Activated naive CD8-positive, alpha-beta T cell treated with anti-CD3 and anti-CD28 coated beads, Interleukin-2, amount 10 ng/mL, durations not matched to agents 7 days and 5 days (primary cell): ENCODE results near the gene CD59. TPM values are rescaled to one million over a fixed set of nuclear protein-coding genes. Genes with fewer than 3 reads are reported as not detected.
"Not testable (repeated sequence)": the region's sequence is repeated elsewhere in the genome, so short reads cannot be mapped to it uniquely, and the experiment has no call there.

Source experiments
- ATAC-seq: fragments of 150-1000 bp; cut with Tn5 transposase; one replicate; pipeline ENCODE4 v1.10.0; 2021; ENCODE audit warnings: low read depth, moderate library complexity
- POLR2A ChIA-PET: fragments of 350-600 bp; sonication (Branson Sonifier 250); formaldehyde crosslinking; loops from one replicate; lab custom pipeline; 2021; ENCODE audit warnings: antibody characterized with exemption; lab: Charles Lee
- DNase-seq: peaks from one replicate; pipeline ENCODE4 v3.0.0; 2021
- H3K27ac Mint-ChIP-seq: one replicate; pipeline ENCODE4 v1.8.0; 2022; ENCODE audit warnings: mild to moderate bottlenecking, mixed read lengths
- H3K27me3 Mint-ChIP-seq: one replicate; pipeline ENCODE4 v1.8.0; 2022; ENCODE audit warnings: mild to moderate bottlenecking, moderate library complexity, mixed read lengths
- H3K36me3 Mint-ChIP-seq: one replicate; pipeline ENCODE4 v1.8.0; 2021; ENCODE audit warnings: mild to moderate bottlenecking, mixed read lengths
- H3K4me1 Mint-ChIP-seq: one replicate; pipeline ENCODE4 v1.8.0; 2021; ENCODE audit warnings: mixed read lengths
- H3K4me3 Mint-ChIP-seq: one replicate; pipeline ENCODE4 v1.8.0; 2022; ENCODE audit warnings: mild to moderate bottlenecking, moderate library complexity, mixed read lengths
- H3K9me3 Mint-ChIP-seq: one replicate; pipeline ENCODE4 v1.8.0; 2021; ENCODE audit warnings: mixed read lengths
- total RNA-seq, 2 experiments: library from RNA; stranded (reverse); gene quantifications; one replicate each; pipeline ENCODE4 v1.2.3, GENCODE V29; 2021

The CD59 gene
- total RNA-seq, 2 experiments from 2014 or later = 57.0 to 59.3 TPM

DNA sequence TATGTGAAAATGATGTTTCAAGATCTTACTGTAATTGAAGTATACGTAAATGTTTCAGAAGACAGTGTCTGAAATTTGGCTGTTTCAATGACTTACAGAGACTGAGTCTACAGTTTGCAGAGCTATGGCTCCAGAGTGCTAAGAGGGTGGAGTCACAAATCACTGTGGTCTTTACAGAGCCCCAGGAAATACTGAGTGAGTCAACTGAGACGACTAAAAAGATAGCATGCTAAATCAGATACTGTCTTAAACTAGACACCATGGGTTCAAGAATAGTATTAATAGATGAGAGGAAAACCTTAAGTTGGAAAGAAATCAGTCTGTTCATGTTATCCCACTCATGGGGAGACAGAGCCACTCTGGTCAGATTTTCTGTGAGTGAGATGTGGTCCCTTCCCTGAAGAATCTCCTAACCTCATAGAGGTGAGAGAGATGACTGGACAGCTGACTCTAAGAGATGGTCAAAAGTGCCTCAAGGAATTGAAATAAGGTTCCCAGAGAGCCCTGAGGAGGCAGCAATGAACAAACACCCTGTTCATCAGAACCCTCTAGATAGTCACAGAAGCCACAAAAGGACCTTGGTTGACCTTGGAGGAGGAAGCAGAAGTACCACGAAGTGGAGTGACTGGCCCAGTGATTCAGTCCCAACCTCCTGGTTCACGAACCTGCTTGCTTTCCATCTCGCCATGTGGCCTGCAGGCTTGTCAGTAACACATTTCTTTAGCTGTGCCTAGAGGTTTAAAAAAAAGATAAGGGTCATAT is 65.8 kb downstream of the CD59 start:
- POLR2A ChIA-PET = no interaction called here
- H3K4me3 Mint-ChIP-seq = no peak overlapping the region
- H3K27ac Mint-ChIP-seq = no peak overlapping the region
- no peaks in the 10 kb centered on the region for H3K9me3 Mint-ChIP-seq
- H3K36me3 Mint-ChIP-seq = no peaks in the 10 kb centered on the region
- peaks cover 3% of the 10 kb centered on the region for H3K4me1 Mint-ChIP-seq
- ATAC-seq (no peak), DNase-seq (no peak)
- peaks cover 8% of the 10 kb centered on the region for H3K27me3 Mint-ChIP-seq

- peaks cover 8% of the 10 kb centered on the region for H3K27me3 Mint-ChIP-seq
Observed at GRCh38 chr11:33669598-33670249, 66.5 kb downstream of the CD59 start.

DNA sequence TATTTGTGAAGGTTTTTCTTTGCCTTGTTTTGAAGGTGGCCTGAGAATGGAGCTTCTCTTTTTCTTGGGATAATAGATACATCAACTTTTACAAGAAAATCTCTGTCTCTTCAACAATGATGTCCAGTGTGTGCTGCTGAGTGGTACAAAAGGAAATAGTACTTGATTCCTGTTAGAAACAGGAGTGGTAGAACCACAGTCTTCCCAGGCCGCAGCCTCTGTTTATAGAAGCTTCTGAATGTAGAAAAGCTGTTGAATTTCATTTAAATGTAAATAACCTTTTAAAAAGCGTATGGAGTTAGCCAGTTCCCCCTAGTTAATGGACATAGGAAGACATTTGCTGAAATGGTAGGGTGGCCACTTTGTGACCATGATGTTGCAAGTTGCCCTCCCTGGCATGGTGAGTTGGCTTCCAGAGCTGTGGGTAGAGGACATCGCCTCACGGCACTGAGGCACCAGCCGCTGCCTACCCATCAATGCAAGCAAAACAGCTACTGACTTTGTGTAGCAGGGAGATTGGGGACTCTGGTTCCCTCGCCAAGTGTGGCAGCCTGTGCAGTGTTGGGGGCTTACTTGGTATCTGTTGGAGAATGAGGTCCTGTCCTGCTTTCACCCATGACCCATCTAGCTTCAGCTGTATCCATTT is 67.1 kb downstream of the CD59 start:
- POLR2A ChIA-PET = no interaction called here
- Mint-ChIP-seq H3K36me3 (no peaks in the 10 kb centered on the region), H3K27me3 (peaks cover 8% of the 10 kb centered on the region), H3K4me3 (no peak overlapping the region), H3K9me3 (no peaks in the 10 kb centered on the region), H3K4me1 (peaks cover 3% of the 10 kb centered on the region), H3K27ac (no peak overlapping the region)
- DNase-seq (no peak), ATAC-seq (no peak)

More at GRCh38 chr11:33669598-33670249, 66.5 kb downstream of the CD59 start:
- DNase-seq (no peak), ATAC-seq (no peak)
- Mint-ChIP-seq H3K36me3 (no peaks in the 10 kb centered on the region), H3K4me1 (peaks cover 3% of the 10 kb centered on the region), H3K27ac (no peak overlapping the region), H3K4me3 (no peak overlapping the region), H3K9me3 (no peaks in the 10 kb centered on the region)
- POLR2A ChIA-PET = no interaction called here

DNA sequence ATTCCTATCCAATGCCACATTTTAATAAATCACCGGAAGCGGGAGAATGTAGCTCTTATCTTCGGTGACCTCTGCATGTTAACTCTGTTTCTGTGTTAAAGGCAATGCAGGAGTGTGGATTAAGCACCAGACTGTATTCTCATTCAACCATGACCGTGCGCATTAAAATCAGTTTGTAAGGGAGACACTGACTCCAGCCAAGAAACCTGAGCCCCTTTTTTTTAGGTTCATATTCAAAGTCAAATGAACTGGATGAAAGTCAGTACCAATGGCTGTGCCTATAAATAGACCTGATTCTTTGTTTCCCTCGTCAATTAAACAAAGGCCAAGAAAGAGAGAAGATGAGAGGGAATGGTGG is 67.8 kb downstream of the CD59 start:
- H3K9me3 Mint-ChIP-seq = no peaks in the 10 kb centered on the region
- ATAC-seq (no peak), DNase-seq (no peak)
- H3K27ac Mint-ChIP-seq = no peak overlapping the region
- POLR2A ChIA-PET = no interaction called here
- no peak overlapping the region for H3K4me3 Mint-ChIP-seq
- H3K4me1 Mint-ChIP-seq = peaks cover 3% of the 10 kb centered on the region
- H3K36me3 Mint-ChIP-seq = no peaks in the 10 kb centered on the region
- peaks cover 6% of the 10 kb centered on the region for H3K27me3 Mint-ChIP-seq

GRCh38 chr11:33667819-33668467 is 68.3 kb downstream of the CD59 start:
- DNase-seq (no peak), ATAC-seq (no peak)
- no peak overlapping the region for H3K27ac Mint-ChIP-seq
- H3K36me3 Mint-ChIP-seq = no peaks in the 10 kb centered on the region
- no peaks in the 10 kb centered on the region for H3K9me3 Mint-ChIP-seq
- peaks cover 6% of the 10 kb centered on the region for H3K27me3 Mint-ChIP-seq
- POLR2A ChIA-PET = no interaction called here
- H3K4me3 Mint-ChIP-seq = no peak overlapping the region
- peaks cover 3% of the 10 kb centered on the region for H3K4me1 Mint-ChIP-seq

DNA sequence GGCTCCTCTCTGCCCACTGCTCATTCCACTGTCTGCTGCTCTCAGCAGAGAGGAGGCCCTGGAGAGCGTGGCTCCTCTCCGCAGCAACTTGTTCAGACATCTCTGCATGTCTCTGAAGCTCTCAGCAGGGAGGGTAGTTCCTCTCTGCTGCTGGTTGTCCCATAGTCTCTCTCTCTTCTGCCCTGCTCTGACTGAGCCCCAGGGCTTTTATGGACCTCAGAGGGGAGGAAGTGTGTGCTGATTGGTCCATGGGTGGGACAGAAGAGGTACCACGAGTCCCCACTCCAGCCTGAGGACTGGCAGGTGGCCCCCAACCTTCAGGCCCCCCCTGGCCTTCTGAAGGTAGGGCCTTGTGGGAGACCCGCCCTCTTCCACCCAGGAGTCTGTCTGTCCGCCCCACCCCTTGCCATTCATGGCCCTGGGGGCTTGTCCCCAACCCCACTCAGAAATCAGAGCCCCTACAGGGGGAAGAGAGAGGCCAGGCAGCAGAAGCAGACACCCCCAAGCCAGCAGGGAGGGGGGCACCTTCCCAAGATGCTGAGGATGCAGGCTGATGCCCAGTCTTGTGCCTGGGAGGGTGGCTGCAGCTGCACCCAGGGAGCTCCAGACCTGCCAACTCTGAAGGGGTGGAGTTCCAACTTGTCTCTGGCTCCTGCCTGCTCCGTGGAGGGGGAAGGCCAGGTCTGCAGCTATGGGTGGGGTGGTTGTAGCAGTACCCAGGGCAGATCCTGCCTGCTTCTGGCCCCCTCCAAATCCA is 70.7 kb downstream of the CD59 start:
- Mint-ChIP-seq H3K9me3 (no peaks in the 10 kb centered on the region), H3K36me3 (no peaks in the 10 kb centered on the region), H3K4me3 (no peak overlapping the region), H3K27me3 (no peaks in the 10 kb centered on the region), H3K27ac (no peak overlapping the region), H3K4me1 (no peaks in the 10 kb centered on the region)
- POLR2A ChIA-PET = no interaction called here
- DNase-seq (no peak), ATAC-seq (no peak)

DNA sequence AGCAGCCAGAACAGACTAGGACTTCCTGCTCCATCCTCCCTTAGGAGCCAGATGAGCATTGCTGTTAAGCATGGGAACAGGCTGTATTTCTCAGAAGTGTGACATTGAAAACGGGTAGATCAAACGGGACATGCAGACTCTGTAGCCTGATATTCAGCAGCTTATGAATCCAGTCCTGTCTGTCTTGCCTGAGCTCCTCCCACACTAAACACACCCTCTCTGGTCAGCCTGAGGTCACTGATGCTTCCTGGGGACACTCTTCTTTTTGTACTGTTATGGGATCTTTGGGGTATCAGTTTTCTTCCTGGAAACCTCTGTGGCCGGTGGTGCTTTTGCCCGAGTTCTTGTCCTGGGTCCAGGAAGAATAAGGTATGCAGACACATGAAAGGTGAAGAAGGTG is 71.4 kb downstream of the CD59 start:
- DNase-seq (no peak), ATAC-seq (no peak)
- H3K9me3 Mint-ChIP-seq = no peaks in the 10 kb centered on the region
- POLR2A ChIA-PET = no interaction called here
- H3K4me3 Mint-ChIP-seq = no peak overlapping the region
- no peaks in the 10 kb centered on the region for H3K4me1 Mint-ChIP-seq
- no peaks in the 10 kb centered on the region for H3K36me3 Mint-ChIP-seq
- H3K27ac Mint-ChIP-seq = no peak overlapping the region
- no peaks in the 10 kb centered on the region for H3K27me3 Mint-ChIP-seq

GRCh38 chr11:33664166-33664565 is 72.1 kb downstream of the CD59 start:
- H3K9me3 Mint-ChIP-seq = no peaks in the 10 kb centered on the region
- no peak overlapping the region for H3K27ac Mint-ChIP-seq
- H3K36me3 Mint-ChIP-seq = no peaks in the 10 kb centered on the region
- ATAC-seq = no peak
- H3K4me3 Mint-ChIP-seq = no peak overlapping the region
- no peaks in the 10 kb centered on the region for H3K27me3 Mint-ChIP-seq
- POLR2A ChIA-PET = no interaction called here
- no peak for DNase-seq
- no peaks in the 10 kb centered on the region for H3K4me1 Mint-ChIP-seq

GRCh38 chr11:33663121-33663520 is 73.1 kb downstream of the CD59 start:
- Mint-ChIP-seq H3K36me3 (no peaks in the 10 kb centered on the region), H3K27ac (no peak overlapping the region), H3K4me3 (no peak overlapping the region), H3K27me3 (no peaks in the 10 kb centered on the region), H3K4me1 (no peaks in the 10 kb centered on the region), H3K9me3 (no peaks in the 10 kb centered on the region)
- DNase-seq (no peak), ATAC-seq (no peak)
- POLR2A ChIA-PET = no interaction called here

DNA sequence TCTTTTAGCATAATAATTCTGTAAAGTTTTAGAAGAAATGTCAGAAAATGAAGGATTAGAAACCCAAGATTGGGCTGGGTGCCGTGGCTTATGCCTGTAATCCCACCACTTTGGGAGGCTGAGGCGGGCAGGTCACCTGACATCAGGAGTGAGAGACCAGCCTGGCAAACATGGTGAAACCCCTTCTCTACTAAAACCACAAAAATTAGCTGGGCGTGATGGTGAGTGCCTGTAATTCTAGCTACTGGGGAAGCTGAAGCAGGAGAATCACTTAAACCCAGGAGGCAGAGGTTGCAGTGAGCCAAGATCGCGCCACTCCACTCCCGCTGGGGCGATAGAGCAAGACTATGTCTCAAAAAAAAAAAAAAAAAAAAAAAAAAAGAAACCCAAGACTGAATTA is 74.7 kb downstream of the CD59 start:
- ATAC-seq, H3K27me3 Mint-ChIP-seq: not testable (repeated sequence)

GRCh38 chr11:33660962-33661361 is 75.3 kb downstream of the CD59 start:
- H3K27me3 Mint-ChIP-seq = peaks cover under 1% of the 10 kb centered on the region
- DNase-seq (no peak), ATAC-seq (no peak)
- H3K4me1 Mint-ChIP-seq = no peaks in the 10 kb centered on the region
- H3K9me3 Mint-ChIP-seq = no peaks in the 10 kb centered on the region
- POLR2A ChIA-PET = no interaction called here
- H3K36me3 Mint-ChIP-seq = no peaks in the 10 kb centered on the region
- H3K27ac Mint-ChIP-seq = no peak overlapping the region
- no peak overlapping the region for H3K4me3 Mint-ChIP-seq

More for the DNA sequence above, 74.7 kb downstream of the CD59 start:
- H3K36me3 Mint-ChIP-seq, H3K4me1 Mint-ChIP-seq, DNase-seq, H3K4me3 Mint-ChIP-seq, H3K27ac Mint-ChIP-seq, POLR2A ChIA-PET, H3K9me3 Mint-ChIP-seq: not testable (repeated sequence)

- H3K9me3 Mint-ChIP-seq = no peaks in the 10 kb centered on the region
- ATAC-seq (no peak), DNase-seq (no peak)
- no peaks in the 10 kb centered on the region for H3K4me1 Mint-ChIP-seq
- H3K27ac Mint-ChIP-seq = no peak overlapping the region
- H3K36me3 Mint-ChIP-seq = no peaks in the 10 kb centered on the region
- POLR2A ChIA-PET = no interaction called here
- H3K27me3 Mint-ChIP-seq = peaks cover 7% of the 10 kb centered on the region
- no peak overlapping the region for H3K4me3 Mint-ChIP-seq
Observed at GRCh38 chr11:33659370-33660139, 76.7 kb downstream of the CD59 start.
